ENCODE measurements around the gene SEMA5A. TPM values are rescaled to one million over a fixed set of nuclear protein-coding genes. Genes with fewer than 3 reads are reported as not detected.

The SEMA5A gene
- total RNA-seq, 1 experiment from 2014 or later, result 9.3 TPM

DNA sequence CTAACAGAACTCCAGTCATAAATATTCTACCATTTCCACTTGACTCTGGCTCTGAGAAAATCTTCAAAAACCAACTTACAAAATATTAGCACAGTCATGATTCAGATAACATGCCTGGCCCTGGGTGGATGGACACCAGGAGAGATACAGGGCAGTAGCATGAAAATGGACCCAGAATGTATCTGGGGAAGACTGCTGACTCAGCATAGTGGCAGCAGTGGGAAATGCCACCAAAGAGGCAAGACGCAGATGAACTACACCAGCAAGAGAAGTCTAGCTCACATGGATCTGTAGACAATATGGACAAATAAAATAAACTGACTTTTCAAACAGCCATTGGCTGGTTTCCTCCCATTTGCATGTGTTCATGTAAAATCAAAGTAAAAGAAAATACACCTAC lies 359.8 kb downstream of the SEMA5A start:
- Mint-ChIP-seq H3K36me3 (no peaks in the 10 kb centered on the region), H3K9me3 (peaks cover 4% of the 10 kb centered on the region), H3K27me3 (ENCODE audit: low read depth) (no peaks in the 10 kb centered on the region), H3K4me3 (no peak overlapping the region), H3K4me1 (no peaks in the 10 kb centered on the region), H3K27ac (no peak overlapping the region)
- DNase-seq (ENCODE audit: low spot score) (no peak), ATAC-seq (no peak)
- TF ChIP-seq OVOL2 (CRISPR knock-in tag; IDR thresholded peaks at IDR 0.05; ENCODE audit: borderline replicate concordance) (no peak), ZBTB21 (CRISPR knock-in tag; IDR thresholded peaks at IDR 0.05; ENCODE audit: borderline replicate concordance) (no peak), ZNF263 (CRISPR knock-in tag; IDR thresholded peaks at IDR 0.05; ENCODE audit: low read depth) (no peak), NR1H2 (CRISPR knock-in tag; IDR thresholded peaks at IDR 0.05) (no peak)
- CTCF ChIA-PET, result no interaction called here
- POLR2A ChIA-PET, result no interaction called here

DNA sequence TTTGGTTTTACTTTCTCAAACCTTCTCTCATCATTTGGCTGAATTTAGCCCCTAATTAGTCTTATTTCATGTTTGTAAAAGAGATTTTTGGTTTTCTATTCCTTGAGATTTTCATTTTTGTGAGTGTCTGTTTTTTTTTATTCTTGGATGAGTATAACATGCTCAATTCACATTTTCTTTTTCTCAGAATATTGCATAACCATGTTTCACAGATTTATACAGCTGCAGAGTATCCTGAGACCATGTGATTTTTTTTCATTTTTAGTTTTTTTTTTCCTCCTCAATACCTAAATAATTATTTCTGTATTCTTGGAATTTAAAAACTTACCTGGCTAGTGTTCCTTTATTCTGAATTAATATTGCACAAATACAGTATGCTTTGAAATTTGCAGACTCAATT lies 361.9 kb downstream of the SEMA5A start:
- POLR2A ChIA-PET, result interaction anchor here (1.9 kb wide), 1 partner anchor 9 kb away, joined by 4 read pairs; no protein-coding TSS in a partner anchor
- H3K4me3 Mint-ChIP-seq, result no peak overlapping the region

More for the DNA sequence above, 361.9 kb downstream of the SEMA5A start:
- no peaks in the 10 kb centered on the region for H3K27me3 Mint-ChIP-seq (ENCODE audit: low read depth)
- no peak for DNase-seq (ENCODE audit: low spot score)
- no peak overlapping the region for H3K27ac Mint-ChIP-seq
- no peak for TF ChIP-seq TEAD4 (CRISPR knock-in tag; IDR thresholded peaks at IDR 0.05)
- TF ChIP-seq ATF1 (CRISPR knock-in tag; IDR thresholded peaks at IDR 0.05), result no peak
- TF ChIP-seq, protein P1, sequence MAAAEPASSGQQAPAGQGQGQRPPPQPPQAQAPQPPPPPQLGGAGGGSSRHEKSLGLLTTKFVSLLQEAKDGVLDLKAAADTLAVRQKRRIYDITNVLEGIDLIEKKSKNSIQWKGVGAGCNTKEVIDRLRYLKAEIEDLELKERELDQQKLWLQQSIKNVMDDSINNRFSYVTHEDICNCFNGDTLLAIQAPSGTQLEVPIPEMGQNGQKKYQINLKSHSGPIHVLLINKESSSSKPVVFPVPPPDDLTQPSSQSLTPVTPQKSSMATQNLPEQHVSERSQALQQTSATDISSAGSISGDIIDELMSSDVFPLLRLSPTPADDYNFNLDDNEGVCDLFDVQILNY (CRISPR knock-in tag; IDR thresholded peaks at IDR 0.05), result no peak
- TF ChIP-seq, protein P2, sequence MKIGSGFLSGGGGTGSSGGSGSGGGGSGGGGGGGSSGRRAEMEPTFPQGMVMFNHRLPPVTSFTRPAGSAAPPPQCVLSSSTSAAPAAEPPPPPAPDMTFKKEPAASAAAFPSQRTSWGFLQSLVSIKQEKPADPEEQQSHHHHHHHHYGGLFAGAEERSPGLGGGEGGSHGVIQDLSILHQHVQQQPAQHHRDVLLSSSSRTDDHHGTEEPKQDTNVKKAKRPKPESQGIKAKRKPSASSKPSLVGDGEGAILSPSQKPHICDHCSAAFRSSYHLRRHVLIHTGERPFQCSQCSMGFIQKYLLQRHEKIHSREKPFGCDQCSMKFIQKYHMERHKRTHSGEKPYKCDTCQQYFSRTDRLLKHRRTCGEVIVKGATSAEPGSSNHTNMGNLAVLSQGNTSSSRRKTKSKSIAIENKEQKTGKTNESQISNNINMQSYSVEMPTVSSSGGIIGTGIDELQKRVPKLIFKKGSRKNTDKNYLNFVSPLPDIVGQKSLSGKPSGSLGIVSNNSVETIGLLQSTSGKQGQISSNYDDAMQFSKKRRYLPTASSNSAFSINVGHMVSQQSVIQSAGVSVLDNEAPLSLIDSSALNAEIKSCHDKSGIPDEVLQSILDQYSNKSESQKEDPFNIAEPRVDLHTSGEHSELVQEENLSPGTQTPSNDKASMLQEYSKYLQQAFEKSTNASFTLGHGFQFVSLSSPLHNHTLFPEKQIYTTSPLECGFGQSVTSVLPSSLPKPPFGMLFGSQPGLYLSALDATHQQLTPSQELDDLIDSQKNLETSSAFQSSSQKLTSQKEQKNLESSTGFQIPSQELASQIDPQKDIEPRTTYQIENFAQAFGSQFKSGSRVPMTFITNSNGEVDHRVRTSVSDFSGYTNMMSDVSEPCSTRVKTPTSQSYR (CRISPR knock-in tag; IDR thresholded peaks at IDR 0.05), result no peak
- TF ChIP-seq, protein P3, sequence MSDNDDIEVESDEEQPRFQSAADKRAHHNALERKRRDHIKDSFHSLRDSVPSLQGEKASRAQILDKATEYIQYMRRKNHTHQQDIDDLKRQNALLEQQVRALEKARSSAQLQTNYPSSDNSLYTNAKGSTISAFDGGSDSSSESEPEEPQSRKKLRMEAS (CRISPR knock-in tag; IDR thresholded peaks at IDR 0.05), result no peak
- TF ChIP-seq, protein P4, sequence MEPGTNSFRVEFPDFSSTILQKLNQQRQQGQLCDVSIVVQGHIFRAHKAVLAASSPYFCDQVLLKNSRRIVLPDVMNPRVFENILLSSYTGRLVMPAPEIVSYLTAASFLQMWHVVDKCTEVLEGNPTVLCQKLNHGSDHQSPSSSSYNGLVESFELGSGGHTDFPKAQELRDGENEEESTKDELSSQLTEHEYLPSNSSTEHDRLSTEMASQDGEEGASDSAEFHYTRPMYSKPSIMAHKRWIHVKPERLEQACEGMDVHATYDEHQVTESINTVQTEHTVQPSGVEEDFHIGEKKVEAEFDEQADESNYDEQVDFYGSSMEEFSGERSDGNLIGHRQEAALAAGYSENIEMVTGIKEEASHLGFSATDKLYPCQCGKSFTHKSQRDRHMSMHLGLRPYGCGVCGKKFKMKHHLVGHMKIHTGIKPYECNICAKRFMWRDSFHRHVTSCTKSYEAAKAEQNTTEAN (CRISPR knock-in tag; IDR thresholded peaks at IDR 0.05), result no peak
- no peak for TF ChIP-seq FOXK1 (CRISPR knock-in tag; IDR thresholded peaks at IDR 0.05)
- TF ChIP-seq RELA (CRISPR knock-in tag; IDR thresholded peaks at IDR 0.05; ENCODE audit: borderline replicate concordance), result no peak
- TF ChIP-seq, protein P5, sequence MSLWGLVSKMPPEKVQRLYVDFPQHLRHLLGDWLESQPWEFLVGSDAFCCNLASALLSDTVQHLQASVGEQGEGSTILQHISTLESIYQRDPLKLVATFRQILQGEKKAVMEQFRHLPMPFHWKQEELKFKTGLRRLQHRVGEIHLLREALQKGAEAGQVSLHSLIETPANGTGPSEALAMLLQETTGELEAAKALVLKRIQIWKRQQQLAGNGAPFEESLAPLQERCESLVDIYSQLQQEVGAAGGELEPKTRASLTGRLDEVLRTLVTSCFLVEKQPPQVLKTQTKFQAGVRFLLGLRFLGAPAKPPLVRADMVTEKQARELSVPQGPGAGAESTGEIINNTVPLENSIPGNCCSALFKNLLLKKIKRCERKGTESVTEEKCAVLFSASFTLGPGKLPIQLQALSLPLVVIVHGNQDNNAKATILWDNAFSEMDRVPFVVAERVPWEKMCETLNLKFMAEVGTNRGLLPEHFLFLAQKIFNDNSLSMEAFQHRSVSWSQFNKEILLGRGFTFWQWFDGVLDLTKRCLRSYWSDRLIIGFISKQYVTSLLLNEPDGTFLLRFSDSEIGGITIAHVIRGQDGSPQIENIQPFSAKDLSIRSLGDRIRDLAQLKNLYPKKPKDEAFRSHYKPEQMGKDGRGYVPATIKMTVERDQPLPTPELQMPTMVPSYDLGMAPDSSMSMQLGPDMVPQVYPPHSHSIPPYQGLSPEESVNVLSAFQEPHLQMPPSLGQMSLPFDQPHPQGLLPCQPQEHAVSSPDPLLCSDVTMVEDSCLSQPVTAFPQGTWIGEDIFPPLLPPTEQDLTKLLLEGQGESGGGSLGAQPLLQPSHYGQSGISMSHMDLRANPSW (CRISPR knock-in tag; conservative IDR thresholded peaks at IDR 0.05; ENCODE audit: low read depth), result no peak
- TF ChIP-seq NFYB (CRISPR knock-in tag; conservative IDR thresholded peaks at IDR 0.05; ENCODE audit: low read depth), result no peak
- no peak for TF ChIP-seq MXD4 (CRISPR knock-in tag; IDR thresholded peaks at IDR 0.05; ENCODE audit: borderline replicate concordance)
- TF ChIP-seq, protein P6, sequence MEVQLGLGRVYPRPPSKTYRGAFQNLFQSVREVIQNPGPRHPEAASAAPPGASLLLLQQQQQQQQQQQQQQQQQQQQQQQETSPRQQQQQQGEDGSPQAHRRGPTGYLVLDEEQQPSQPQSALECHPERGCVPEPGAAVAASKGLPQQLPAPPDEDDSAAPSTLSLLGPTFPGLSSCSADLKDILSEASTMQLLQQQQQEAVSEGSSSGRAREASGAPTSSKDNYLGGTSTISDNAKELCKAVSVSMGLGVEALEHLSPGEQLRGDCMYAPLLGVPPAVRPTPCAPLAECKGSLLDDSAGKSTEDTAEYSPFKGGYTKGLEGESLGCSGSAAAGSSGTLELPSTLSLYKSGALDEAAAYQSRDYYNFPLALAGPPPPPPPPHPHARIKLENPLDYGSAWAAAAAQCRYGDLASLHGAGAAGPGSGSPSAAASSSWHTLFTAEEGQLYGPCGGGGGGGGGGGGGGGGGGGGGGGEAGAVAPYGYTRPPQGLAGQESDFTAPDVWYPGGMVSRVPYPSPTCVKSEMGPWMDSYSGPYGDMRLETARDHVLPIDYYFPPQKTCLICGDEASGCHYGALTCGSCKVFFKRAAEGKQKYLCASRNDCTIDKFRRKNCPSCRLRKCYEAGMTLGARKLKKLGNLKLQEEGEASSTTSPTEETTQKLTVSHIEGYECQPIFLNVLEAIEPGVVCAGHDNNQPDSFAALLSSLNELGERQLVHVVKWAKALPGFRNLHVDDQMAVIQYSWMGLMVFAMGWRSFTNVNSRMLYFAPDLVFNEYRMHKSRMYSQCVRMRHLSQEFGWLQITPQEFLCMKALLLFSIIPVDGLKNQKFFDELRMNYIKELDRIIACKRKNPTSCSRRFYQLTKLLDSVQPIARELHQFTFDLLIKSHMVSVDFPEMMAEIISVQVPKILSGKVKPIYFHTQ (CRISPR knock-in tag; IDR thresholded peaks at IDR 0.05), result no peak
- no peak for TF ChIP-seq JUN (CRISPR knock-in tag; IDR thresholded peaks at IDR 0.05)
- no peaks in the 10 kb centered on the region for H3K36me3 Mint-ChIP-seq
- ATAC-seq, result no peak
- peaks cover 3% of the 10 kb centered on the region for H3K9me3 Mint-ChIP-seq
- no peaks in the 10 kb centered on the region for H3K4me1 Mint-ChIP-seq
- CTCF ChIA-PET, result interaction anchor here (1.1 kb wide), 1 partner anchor 276 kb away, joined by 5 read pairs; no protein-coding TSS in a partner anchor

Data from WTC11 (cell line).